ENCODE measurements around the gene KCNIP4.
"Not testable (repeated sequence)": the region's sequence is repeated elsewhere in the genome, so short reads cannot be mapped to it uniquely, and the experiment has no call there.

Gene KCNIP4

DNA sequence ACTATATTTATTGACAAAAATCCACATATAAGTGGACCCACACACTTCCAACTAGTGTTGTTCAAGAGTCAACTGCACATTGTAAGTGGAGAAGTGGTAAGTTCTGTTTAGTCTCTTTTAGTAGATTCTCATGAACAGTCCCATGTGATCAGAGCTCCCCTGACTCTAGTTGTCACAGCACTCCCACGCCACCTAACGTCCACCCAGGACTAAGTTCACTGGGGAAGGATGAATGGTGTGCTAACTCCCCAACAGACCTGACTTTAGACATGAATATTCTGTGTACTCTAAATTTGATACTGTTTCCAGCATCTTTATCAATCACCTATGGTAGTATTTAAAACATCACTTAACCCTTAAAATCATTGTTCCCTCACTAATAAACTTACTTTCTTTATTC is 1188.5 kb downstream of the KCNIP4 start:
- DNase-seq (ENCODE audit: low spot score), result peak; percentile 49

DNA sequence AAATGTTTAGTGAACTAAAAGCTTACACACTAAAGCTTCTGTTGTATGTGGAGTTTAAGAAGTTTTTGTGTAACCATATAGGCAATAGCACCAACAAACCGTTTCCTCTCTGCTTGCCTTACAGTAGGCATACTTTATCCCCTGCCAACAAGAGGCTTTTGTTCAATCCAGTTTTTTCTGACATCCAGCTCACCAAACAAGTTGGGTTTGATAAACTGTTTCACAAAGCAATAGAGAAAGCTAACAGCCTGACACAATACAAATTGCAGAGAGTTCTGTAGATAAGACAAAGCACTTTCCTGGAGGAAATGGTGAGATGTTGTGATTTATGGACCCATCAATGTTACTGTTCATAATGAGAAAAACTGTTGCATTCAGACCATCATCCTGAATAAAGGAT is 1194.5 kb downstream of the KCNIP4 start:
- DNase-seq (ENCODE audit: low spot score), result no peak

- DNase-seq (ENCODE audit: low spot score), result no peak
These were observed 1195.9 kb downstream of the KCNIP4 start for GRCh38 chr4:20752641-20753040.

DNA sequence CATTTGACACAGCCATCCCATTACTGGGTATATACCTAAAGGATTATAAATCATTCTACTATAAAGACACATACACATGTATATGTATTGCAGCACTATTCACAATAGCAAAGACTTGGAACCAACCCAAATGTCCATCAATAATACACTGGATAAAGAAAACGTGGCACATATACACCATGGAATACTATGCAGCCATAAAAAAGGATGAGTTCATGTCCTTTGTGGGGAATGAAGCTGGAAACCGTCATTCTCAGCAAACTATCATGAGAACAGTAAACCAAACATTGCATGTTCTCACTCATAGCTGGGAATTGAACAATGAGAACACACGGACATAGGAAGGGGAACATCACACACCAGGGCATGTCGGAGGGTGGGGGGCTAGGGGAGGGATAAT is 1202.6 kb downstream of the KCNIP4 start:
- not testable (repeated sequence) for DNase-seq (ENCODE audit: low spot score)

DNA sequence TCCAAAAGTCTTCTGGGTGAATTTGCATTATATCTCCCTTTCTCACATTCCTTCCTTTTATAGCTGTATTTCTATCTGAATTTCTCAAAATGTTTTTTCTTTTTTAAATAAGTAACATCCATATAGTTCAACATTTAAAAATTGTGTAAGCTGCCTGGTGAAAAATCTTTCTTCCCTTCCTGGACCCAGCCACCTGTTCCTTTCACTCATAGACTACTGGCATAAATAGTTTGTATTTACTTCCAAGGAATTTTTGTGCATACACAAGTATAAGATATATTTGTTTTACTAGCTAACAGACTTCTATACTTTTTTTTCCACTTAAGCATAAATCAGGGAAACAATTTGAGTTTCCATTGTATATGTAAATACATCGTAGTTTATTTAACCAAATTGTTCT is 1212.6 kb downstream of the KCNIP4 start:
- DNase-seq (ENCODE audit: low spot score), result no peak

DNA sequence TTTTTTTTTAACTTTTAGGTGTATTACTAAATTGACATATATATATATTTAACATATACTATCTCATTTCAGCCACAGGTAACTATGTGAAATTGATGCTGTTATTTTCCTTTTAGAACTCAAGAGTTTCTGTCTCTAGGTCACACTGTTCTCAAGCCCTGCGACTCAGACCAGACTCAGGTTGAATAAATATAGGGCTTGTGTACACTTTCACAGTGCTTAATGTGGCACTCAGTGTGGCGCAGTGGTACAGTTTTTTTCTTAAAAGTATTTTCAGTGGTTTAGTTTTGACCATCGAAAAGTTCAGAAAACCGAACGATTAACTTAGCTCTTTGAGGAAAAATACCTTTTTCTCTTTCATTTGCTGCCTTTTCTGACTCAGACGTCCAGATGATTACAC is 1223.7 kb downstream of the KCNIP4 start:
- DNase-seq (ENCODE audit: low spot score), result no peak

GRCh38 chr4:20723463-20723862 is 1225.1 kb downstream of the KCNIP4 start:
- no peak for DNase-seq (ENCODE audit: low spot score)

GRCh38 chr4:20723019-20723418 is 1225.6 kb downstream of the KCNIP4 start:
- no peak for DNase-seq (ENCODE audit: low spot score)

DNA sequence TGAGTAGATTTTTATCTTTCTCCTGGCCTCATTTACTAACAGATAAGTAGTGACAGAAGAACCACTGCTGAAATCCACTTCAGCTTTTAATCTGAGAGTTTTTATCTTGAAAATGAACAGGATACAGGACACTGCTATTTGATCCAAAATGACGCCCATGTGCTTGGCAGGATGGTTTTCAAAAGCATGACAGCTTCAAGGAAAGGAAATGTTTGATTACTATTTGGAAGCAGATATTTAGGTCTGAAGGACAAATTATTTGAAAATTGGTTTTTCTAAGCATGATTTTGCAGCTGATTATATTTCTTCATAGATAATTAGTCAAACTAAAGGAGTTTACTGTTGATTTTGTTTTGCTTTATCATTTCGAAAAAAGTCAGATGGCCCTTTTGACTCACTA is 1237.2 kb downstream of the KCNIP4 start:
- no peak for DNase-seq (ENCODE audit: low spot score)

DNA sequence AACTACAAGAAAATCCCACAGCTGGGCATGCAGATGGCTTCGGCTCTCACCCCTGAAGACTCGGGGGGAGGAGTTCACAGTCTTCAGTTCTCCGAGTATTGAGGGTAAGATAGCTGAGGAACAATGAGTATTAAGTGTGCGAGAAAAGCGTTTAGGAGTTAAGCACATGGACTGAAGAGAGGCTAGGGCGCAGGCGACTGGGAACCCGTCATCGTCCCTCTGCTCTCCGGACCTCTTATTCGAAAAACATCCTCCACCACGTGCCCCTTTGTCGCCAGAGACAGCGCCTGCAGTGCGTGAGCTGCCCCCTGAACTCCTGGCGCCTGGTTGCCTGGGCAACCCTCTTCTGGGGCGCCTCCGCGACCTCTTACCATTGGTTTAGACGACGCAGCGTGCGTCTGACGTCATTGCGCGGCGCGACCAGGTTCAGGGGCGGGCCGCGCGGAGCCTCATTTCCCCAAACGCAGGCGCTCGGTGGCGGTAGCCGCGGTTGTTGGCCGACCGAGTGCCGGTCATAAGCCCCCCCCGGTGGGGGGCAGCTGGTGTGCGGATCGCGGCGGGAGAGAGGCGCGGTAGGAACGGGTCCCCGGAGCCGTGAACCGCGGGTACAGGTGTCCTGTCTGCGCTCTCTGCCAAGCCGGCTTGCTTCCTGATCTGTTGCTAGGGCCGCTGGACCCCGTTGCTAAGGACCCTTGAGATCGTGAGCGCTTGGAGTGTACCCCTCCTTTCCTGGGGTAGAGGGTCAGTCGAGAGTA is 1248.4 kb downstream of the KCNIP4 start, which contains the start of gene PACRGL:
PACRGL (plus strand) TSS at position 452 of the 755 bp plus-strand sequence. CDS start 4,024 bp downstream, outside the sequence.
- peak; percentile 98 for DNase-seq (ENCODE audit: low spot score)

GRCh38 chr4:20698820-20699219 is 1249.8 kb downstream of the KCNIP4 start:
- no peak for DNase-seq (ENCODE audit: low spot score)

DNA sequence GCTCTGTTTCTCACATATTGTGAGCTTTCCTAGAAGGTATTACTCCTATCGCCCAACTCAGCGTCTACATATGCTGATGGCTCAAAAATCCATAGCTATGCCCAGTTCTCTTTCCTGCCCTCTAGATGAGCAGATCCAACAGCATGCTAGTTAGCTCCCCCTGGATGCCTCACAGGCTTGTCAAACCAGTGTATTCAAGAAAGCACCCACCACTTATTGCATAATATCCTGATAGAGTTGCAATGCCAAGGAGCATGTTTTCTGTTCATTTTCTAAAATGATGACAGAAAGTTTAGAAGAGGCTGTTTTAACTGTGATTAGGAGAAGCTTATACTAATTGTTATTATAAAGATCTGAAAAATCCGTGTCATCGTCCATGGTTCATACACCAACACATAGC is 1250.2 kb downstream of the KCNIP4 start:
- no peak for DNase-seq (ENCODE audit: low spot score)

DNA sequence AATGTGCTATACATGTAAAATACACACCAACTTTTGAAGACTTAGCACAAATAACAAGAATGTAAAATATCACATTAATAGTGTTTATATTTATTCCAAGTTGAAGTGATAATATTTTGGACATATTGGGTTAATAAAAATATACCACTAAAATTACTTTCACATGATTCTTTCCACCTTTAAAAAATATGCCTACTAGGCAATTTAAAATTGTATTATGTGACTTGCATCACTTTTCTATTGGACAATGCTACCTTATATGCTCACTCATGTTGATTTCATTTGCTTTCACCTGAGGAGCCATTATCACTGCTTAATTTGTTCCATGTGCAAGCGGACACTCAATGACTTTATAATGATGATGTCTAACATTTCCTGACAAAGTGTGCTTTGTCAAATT is 1251.8 kb downstream of the KCNIP4 start:
- DNase-seq (ENCODE audit: low spot score), result no peak

DNA sequence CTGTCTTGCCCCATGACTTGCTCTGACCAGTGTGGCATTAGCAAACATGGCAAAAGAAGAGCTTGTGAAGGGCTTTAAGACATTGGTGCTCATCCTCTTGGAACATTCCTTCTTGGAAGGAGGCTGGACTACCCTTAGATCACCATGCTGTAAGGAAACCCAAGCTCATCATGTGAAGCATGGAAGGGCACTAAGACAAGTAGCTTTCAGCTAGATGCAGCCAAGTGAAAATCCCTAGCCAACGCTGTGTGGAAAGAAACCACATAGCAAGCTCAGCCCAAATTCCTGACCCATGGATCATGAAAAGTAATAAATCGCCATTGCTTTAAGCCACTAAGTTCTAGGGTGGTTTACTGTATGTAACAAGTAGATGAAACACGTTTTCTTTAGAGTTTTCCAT is 1260.7 kb downstream of the KCNIP4 start:
- no peak for DNase-seq (ENCODE audit: low spot score)

GRCh38 chr4:20684852-20685763 is 1263.5 kb downstream of the KCNIP4 start:
- DNase-seq (ENCODE audit: low spot score), result peak; percentile 51

DNA sequence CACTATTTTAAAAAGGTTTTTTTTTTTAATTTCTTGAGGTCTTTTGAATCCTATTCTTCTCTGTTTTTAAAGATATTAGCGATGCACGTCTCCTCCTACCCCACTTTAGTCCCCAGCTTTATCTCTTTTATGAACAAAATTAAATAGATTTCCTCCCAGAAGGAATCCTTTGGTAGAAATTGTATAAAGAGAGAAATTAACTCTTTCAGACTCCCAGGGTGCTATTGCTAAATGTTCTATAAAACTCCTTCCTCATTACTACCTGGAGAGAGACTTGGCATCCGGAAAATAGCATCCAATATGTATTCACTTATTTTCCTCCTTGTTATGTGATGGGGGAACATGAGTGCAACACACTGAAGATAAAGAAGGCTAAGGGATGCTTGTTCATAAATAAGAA is 1264.8 kb downstream of the KCNIP4 start:
- DNase-seq (ENCODE audit: low spot score), result no peak

DNA sequence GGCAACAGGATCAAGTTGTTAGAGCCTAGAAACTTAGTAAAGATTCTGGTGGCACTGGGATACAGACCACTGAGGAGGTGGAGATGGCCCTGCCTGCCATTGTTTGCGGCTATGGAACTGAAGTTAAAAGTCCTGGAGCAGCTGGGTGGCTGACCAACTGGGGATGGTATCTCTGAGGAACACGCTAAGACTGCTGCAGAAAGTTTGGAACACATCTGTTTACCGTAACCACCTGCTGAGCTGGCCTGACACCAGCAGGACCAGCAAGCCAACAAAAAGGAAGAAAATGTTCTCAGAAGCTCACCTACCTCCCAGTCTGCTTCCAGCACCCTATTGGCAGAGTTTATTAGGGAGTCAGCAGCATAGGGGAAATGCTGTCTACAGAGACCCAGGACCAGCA is 1265.7 kb downstream of the KCNIP4 start:
- DNase-seq (ENCODE audit: low spot score), result no peak

GRCh38 chr4:20681271-20681670 is 1267.3 kb downstream of the KCNIP4 start:
- no peak for DNase-seq (ENCODE audit: low spot score)

- DNase-seq (ENCODE audit: low spot score), result no peak
These were observed 1267.8 kb downstream of the KCNIP4 start for GRCh38 chr4:20680736-20681135.

DNA sequence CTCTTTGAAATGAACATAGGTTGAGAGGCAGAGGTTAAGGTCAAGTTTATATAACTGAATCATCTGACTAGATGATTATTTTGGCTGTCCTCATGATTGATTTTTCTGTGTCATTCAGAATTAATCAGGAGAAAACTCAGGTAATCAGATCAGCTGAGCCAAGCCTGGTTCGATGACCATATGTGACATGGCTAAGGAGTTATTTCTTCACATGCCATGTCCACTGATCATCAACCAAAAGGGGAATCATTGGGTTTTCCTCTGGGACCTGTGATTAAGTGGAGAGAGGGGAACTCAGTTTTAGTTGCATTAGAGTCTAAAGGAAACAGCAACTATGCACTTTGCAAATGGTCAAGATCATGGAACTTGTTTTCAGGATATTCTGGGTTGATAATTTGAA is 1268.6 kb downstream of the KCNIP4 start:
- DNase-seq (ENCODE audit: low spot score), result no peak

Measured in NAMALWA (cell line).